WERI-Rb-1 (cell line): Measurements from ENCODE around the gene AMBN.

Experiments used
- DNase-seq: peaks from one replicate; pipeline ENCODE4 v3.0.0-alpha.2; 2020
- H3K27ac ChIP-seq: fragments of 250-450 bp; sonication (Bioruptor Pico); 2 replicates; pipeline ENCODE4 v1.5.1; 2020; ENCODE audit warnings: mild to moderate bottlenecking, moderate library complexity
- H3K27me3 ChIP-seq: fragments of 250-450 bp; sonication (Bioruptor Pico); 2 replicates; pipeline ENCODE4 v1.5.1; 2021; ENCODE audit warnings: mild to moderate bottlenecking, low read depth, moderate library complexity; ENCODE audit not compliant: insufficient read depth, severe bottlenecking
- H3K36me3 ChIP-seq: fragments of 250-450 bp; sonication (Bioruptor Pico); 2 replicates; pipeline ENCODE4 v1.5.1; 2020; ENCODE audit warnings: mild to moderate bottlenecking, moderate library complexity
- H3K4me3 ChIP-seq: 2 replicates; pipeline ENCODE4 v1.5.1; 2011; ENCODE audit warnings: low read depth, mild to moderate bottlenecking, control low read depth, low read length
- H3K9me3 ChIP-seq: fragments of 250-450 bp; sonication (Bioruptor Pico); 2 replicates; pipeline ENCODE4 v1.5.1; 2021; ENCODE audit warnings: mild to moderate bottlenecking, moderate library complexity; ENCODE audit not compliant: severe bottlenecking
- TF ChIP-seq, protein P1 (sequence below): IDR thresholded peaks from 2 replicates; pipeline ENCODE4 v1.5.1; 2011; ENCODE audit warnings: low read depth, mild to moderate bottlenecking, control low read depth, inconsistent platforms, low read length

Gene AMBN

GRCh38 chr4:70583952-70584834, 7.9 kb upstream of the AMBN start:
- Histone ChIP-seq H3K9me3 (no peaks in the 10 kb centered on the region), H3K36me3 (no peaks in the 10 kb centered on the region), H3K27ac (no peak overlapping the region), H3K4me3 (no peak overlapping the region), H3K27me3 (no peaks in the 10 kb centered on the region)
- DNase-seq: no peak
- TF ChIP-seq, protein P1, sequence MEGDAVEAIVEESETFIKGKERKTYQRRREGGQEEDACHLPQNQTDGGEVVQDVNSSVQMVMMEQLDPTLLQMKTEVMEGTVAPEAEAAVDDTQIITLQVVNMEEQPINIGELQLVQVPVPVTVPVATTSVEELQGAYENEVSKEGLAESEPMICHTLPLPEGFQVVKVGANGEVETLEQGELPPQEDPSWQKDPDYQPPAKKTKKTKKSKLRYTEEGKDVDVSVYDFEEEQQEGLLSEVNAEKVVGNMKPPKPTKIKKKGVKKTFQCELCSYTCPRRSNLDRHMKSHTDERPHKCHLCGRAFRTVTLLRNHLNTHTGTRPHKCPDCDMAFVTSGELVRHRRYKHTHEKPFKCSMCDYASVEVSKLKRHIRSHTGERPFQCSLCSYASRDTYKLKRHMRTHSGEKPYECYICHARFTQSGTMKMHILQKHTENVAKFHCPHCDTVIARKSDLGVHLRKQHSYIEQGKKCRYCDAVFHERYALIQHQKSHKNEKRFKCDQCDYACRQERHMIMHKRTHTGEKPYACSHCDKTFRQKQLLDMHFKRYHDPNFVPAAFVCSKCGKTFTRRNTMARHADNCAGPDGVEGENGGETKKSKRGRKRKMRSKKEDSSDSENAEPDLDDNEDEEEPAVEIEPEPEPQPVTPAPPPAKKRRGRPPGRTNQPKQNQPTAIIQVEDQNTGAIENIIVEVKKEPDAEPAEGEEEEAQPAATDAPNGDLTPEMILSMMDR: no peak

- TF ChIP-seq, protein P1: no peak
- no peak for DNase-seq
- H3K27ac ChIP-seq: no peak overlapping the region
- H3K27me3 ChIP-seq: no peaks in the 10 kb centered on the region
- H3K9me3 ChIP-seq: no peaks in the 10 kb centered on the region
- no peaks in the 10 kb centered on the region for H3K36me3 ChIP-seq
- H3K4me3 ChIP-seq: no peak overlapping the region
Observed at GRCh38 chr4:70586841-70587240, 5.2 kb upstream of the AMBN start.

DNA sequence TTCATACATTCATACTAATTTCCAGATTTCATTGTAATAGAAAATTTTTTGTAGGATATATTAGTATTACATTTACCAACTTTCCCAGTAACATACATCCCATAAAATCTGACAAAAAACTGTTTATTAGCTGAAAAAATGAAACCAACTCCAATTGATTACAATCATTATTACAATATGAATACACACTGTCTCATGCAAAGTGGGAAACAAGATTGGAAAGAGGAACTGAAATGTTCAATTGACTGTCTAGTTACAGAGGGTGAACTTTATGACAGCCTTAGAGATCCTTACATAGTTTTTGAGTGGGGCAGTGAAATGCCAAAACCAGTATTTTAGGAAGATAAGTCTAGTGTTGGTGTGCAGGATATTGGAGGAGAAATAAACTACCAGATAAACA, 2.3 kb upstream of the AMBN start:
- TF ChIP-seq, protein P1: no peak
- Histone ChIP-seq H3K4me3 (no peak overlapping the region), H3K27me3 (no peaks in the 10 kb centered on the region), H3K9me3 (no peaks in the 10 kb centered on the region), H3K27ac (no peak overlapping the region), H3K36me3 (no peaks in the 10 kb centered on the region)
- DNase-seq: no peak

DNA sequence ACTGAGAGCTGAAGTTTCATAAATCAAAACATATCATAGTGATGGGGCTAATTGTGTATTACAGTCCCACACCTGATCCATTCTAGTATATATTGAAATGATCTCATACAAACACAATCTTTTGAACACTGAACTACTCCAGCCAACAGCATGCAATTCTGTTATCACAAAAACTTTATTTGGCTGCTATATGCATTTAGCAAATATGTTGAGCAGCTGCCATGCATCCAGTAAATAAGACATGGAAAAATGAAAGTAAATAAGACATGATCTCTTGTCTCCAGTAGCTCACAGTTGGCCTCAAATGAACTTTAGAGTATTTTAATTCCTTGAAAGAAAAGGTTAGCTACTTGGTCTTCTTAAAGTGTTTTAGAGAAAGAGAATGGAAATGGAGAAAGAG, 2.1 kb downstream of the AMBN start:
- TF ChIP-seq, protein P1: no peak
- Histone ChIP-seq H3K9me3 (no peaks in the 10 kb centered on the region), H3K4me3 (no peak overlapping the region), H3K27ac (no peak overlapping the region), H3K27me3 (no peaks in the 10 kb centered on the region), H3K36me3 (no peaks in the 10 kb centered on the region)
- no peak for DNase-seq

DNA sequence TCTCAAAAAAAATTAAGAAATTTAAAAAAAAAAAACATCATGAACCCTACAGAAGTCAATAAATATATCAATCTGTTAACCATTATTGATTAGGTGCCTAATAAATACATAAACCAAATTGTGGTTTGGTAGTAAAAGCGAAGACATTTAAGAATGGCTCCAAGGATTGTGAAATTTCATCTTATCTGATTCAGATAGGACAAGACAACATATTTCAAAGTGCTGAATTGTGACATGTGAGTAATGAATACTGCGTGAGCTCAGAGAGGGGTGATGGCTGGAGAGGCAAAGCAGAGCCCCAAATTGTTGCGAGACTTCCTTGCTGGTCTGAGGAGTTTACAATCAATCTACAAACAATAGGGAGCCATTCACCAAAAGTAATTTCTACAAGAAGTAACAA, 8.2 kb downstream of the AMBN start:
- Histone ChIP-seq H3K27ac (no peak overlapping the region), H3K27me3 (no peaks in the 10 kb centered on the region), H3K9me3 (no peaks in the 10 kb centered on the region), H3K4me3 (no peak overlapping the region), H3K36me3 (no peaks in the 10 kb centered on the region)
- DNase-seq: no peak
- TF ChIP-seq, protein P1: no peak

DNA sequence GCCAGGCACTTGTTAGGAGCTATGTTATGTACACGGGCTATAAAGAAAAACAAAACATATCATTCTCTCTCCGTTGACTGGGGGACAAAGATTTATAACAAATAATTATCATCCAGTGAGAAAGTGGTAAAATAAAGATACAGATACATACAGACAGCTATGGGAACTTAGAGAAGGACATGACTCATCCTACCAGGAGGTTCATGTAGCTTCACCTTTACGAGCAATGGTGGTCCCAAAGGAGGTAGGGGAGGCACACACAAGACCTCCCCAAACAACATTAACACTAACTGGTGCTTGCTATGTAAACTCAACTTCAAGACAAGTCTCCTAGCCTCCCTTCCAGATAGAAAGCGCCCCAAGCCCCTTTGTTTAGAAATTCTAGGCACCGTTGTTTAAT, 8.9 kb downstream of the AMBN start:
- no peak for DNase-seq
- TF ChIP-seq, protein P1: no peak
- Histone ChIP-seq H3K36me3 (no peaks in the 10 kb centered on the region), H3K4me3 (no peak overlapping the region), H3K9me3 (no peaks in the 10 kb centered on the region), H3K27me3 (no peaks in the 10 kb centered on the region), H3K27ac (no peak overlapping the region)
